Naive thymus-derived CD4-positive, alpha-beta T cell (primary cell): ENCODE results near the gene CEL. TPM values are rescaled to one million over a fixed set of nuclear protein-coding genes. Genes with fewer than 3 reads are reported as not detected.
A peak's percentile ranks its signal among the peaks of the same experiment; 100 is the strongest.

Source experiments
- ATAC-seq: fragments of 150-1000 bp; cut with Tn5 transposase; 2 replicates; pipeline ENCODE4 v1.10.0; 2021; ENCODE audit warnings: mild to moderate bottlenecking, moderate library complexity
- CTCF ChIA-PET: fragments of 350-600 bp; sonication (Branson Sonifier 250); formaldehyde crosslinking; loops from one replicate; lab custom pipeline; 2021; ENCODE audit warnings: antibody characterized with exemption; lab: Charles Lee
- POLR2A ChIA-PET: fragments of 350-600 bp; sonication (Branson Sonifier 250); formaldehyde crosslinking; loops from one replicate; lab custom pipeline; 2021; ENCODE audit warnings: antibody characterized with exemption, inconsistent platforms; lab: Charles Lee
- DNase-seq, 9 donors: peaks; one replicate each; pipeline versions ENCODE4 v3.0.0 to v3.0.0-alpha.2; 2020 to 2022; ENCODE audit warnings: mixed read lengths in 1 of 9
- H3K27ac ChIP-seq: one replicate; pipeline ENCODE4 v1.7.0; 2013; ENCODE audit warnings: mild to moderate bottlenecking, low read depth, low read length, moderate library complexity
- H3K27me3 ChIP-seq, 2 donors: one replicate each; pipeline ENCODE4 v1.7.0; 2013; ENCODE audit warnings: low read length in 2 of 2, mild to moderate bottlenecking in 2 of 2, moderate library complexity in 2 of 2; ENCODE audit not compliant: control insufficient read depth in 2 of 2, insufficient read depth in 2 of 2
- H3K36me3 ChIP-seq, 3 experiments: 1 replicate in 2 of 3; 2 replicates in 1 of 3; pipeline ENCODE4 v1.7.0; 2013; ENCODE audit warnings: low read length in 3 of 3, mild to moderate bottlenecking in 3 of 3, moderate library complexity in 1 of 3; ENCODE audit not compliant: insufficient read depth in 3 of 3, control insufficient read depth in 2 of 3
- H3K4me1 ChIP-seq, 2 donors: one replicate each; pipeline ENCODE4 v1.7.0; 2013; ENCODE audit warnings: low read length in 2 of 2, mild to moderate bottlenecking in 2 of 2, moderate library complexity in 1 of 2; ENCODE audit not compliant: control insufficient read depth in 2 of 2, insufficient read depth in 2 of 2
- H3K4me3 ChIP-seq: 2 replicates; pipeline ENCODE4 v1.7.0; 2013; ENCODE audit warnings: mild to moderate bottlenecking, low read length
- H3K9me3 ChIP-seq, 3 experiments: 1 replicate in 2 of 3; 2 replicates in 1 of 3; pipeline ENCODE4 v1.7.0; 2013; ENCODE audit warnings: low read length in 3 of 3; ENCODE audit not compliant: control insufficient read depth in 2 of 3
- H3K27ac Mint-ChIP-seq, 9 donors: one replicate each; pipeline ENCODE4 v1.8.0; 2020 to 2022; ENCODE audit warnings: mixed read lengths in 9 of 9, mild to moderate bottlenecking in 8 of 9, moderate library complexity in 5 of 9, inconsistent platforms in 2 of 9
- H3K27me3 Mint-ChIP-seq, 5 donors: one replicate each; pipeline ENCODE4 v1.8.0; 2021 to 2022; ENCODE audit warnings: mixed read lengths in 5 of 5, mild to moderate bottlenecking in 1 of 5
- H3K36me3 Mint-ChIP-seq, 5 donors: one replicate each; pipeline ENCODE4 v1.8.0; 2020 to 2022; ENCODE audit warnings: mixed read lengths in 5 of 5, mild to moderate bottlenecking in 3 of 5, inconsistent platforms in 1 of 5
- H3K4me1 Mint-ChIP-seq, 7 donors: one replicate each; pipeline ENCODE4 v1.8.0; 2020 to 2022; ENCODE audit warnings: mixed read lengths in 7 of 7, mild to moderate bottlenecking in 3 of 7, inconsistent platforms in 1 of 7
- H3K4me3 Mint-ChIP-seq, 10 donors: one replicate each; pipeline ENCODE4 v1.8.0; 2020 to 2022; ENCODE audit warnings: mild to moderate bottlenecking in 10 of 10, mixed read lengths in 10 of 10, moderate library complexity in 6 of 10, inconsistent platforms in 2 of 10
- H3K9me3 Mint-ChIP-seq, 11 donors: one replicate each; pipeline ENCODE4 v1.8.0; 2020 to 2022; ENCODE audit warnings: mixed read lengths in 11 of 11, mild to moderate bottlenecking in 4 of 11, inconsistent platforms in 1 of 11, moderate library complexity in 1 of 11
- intact Hi-C, 2 donors: fragments of 100-400 bp; cut with micrococcal nuclease; formaldehyde crosslinking; loops; one replicate each; pipeline ENCODE4 v1.15.1; 2023
- polyA plus RNA-seq, 2 donors: library from polyadenylated mRNA; unstranded; fragments of 300-500 nt; fragmentation: Illumina TruSeq; gene quantifications; one replicate each; pipeline ENCODE4 v1.2.3, GENCODE V29; 2021
- total RNA-seq, 6 experiments: library from RNA in 5 of 6; stranded (reverse) in 5 of 6; gene quantifications; 1 replicate in 5 of 6; 2 replicates in 1 of 6; pipeline ENCODE4 v1.2.3 and lab custom pipeline; 2021 to 2026

Gene CEL
- total and polyA plus RNA-seq, 7 experiments from 2014 or later: 0.32 to 2.3 (median 2.2) TPM; not detected in 2

- ATAC-seq: no peak
- Histone ChIP-seq H3K4me3 (no peak overlapping the region), H3K27me3 (no peaks in the 10 kb centered on the region), H3K36me3 (peaks cover 0 to 85% (median 15%) of the 10 kb centered on the region in 3 experiments), H3K27ac (no peak overlapping the region), H3K4me1 (no peaks in the 10 kb centered on the region), H3K9me3 (no peaks in the 10 kb centered on the region)
- intact Hi-C loops: no loop called here
- Mint-ChIP-seq H3K36me3 (peaks cover 8 to 44% (median 15%) of the 10 kb centered on the region in 5 donors), H3K4me3 (no peak overlapping the region), H3K9me3 (no peaks in the 10 kb centered on the region), H3K27ac (no peak overlapping the region), H3K27me3 (no peaks in the 10 kb centered on the region), H3K4me1 (peaks cover 0 to 7% (median 2%) of the 10 kb centered on the region in 7 donors)
- CTCF ChIA-PET: no interaction called here
- POLR2A ChIA-PET: interaction anchor here (0.6 to 1.2 kb wide), 2 partner anchors 18 to 109 kb away, joined by 3 to 5 read pairs; partner anchors contain the start of gene GTF3C5
- DNase-seq: no peak
Measured at GRCh38 chr9:133049043-133049442, 12.7 kb upstream of the CEL start.

- no peaks in the 10 kb centered on the region for H3K9me3 ChIP-seq
- H3K36me3 ChIP-seq: peaks cover 0 to 85% (median 13%) of the 10 kb centered on the region in 3 experiments
- intact Hi-C loops: no loop called here
- ChIA-PET CTCF (interaction anchor here (1.0 to 1.4 kb wide), 3 partner anchors 28 to 131 kb away, joined by 3 read pairs; no protein-coding TSS in a partner anchor), POLR2A (no interaction called here)
- H3K4me1 ChIP-seq: no peaks in the 10 kb centered on the region
- ATAC-seq (no peak), DNase-seq (no peak)
- no peaks in the 10 kb centered on the region for H3K27me3 ChIP-seq
- no peak overlapping the region for H3K4me3 Mint-ChIP-seq
- no peak overlapping the region for H3K27ac Mint-ChIP-seq
- H3K27ac ChIP-seq: no peak overlapping the region
- H3K27me3 Mint-ChIP-seq: no peaks in the 10 kb centered on the region
- H3K9me3 Mint-ChIP-seq: no peaks in the 10 kb centered on the region
- H3K4me3 ChIP-seq: no peak overlapping the region
- H3K36me3 Mint-ChIP-seq: peaks cover 7 to 43% (median 13%) of the 10 kb centered on the region in 5 donors
- peaks cover 0 to 7% (median 0%) of the 10 kb centered on the region in 7 donors for H3K4me1 Mint-ChIP-seq
Measured at GRCh38 chr9:133050142-133050541, 11.6 kb upstream of the CEL start.

- H3K9me3 Mint-ChIP-seq: no peaks in the 10 kb centered on the region
- POLR2A ChIA-PET: no interaction called here
- Histone ChIP-seq H3K27ac (no peak overlapping the region), H3K4me1 (peaks cover 0 to 2% of the 10 kb centered on the region in 2 donors), H3K9me3 (no peaks in the 10 kb centered on the region), H3K36me3 (peaks cover 0 to 85% (median 13%) of the 10 kb centered on the region in 3 experiments), H3K4me3 (no peak overlapping the region), H3K27me3 (no peaks in the 10 kb centered on the region)
- ATAC-seq (no peak), DNase-seq (no peak)
- intact Hi-C loops: no loop called here
- no peaks in the 10 kb centered on the region for H3K27me3 Mint-ChIP-seq
- peaks cover 0 to 7% (median 2%) of the 10 kb centered on the region in 7 donors for H3K4me1 Mint-ChIP-seq
- CTCF ChIA-PET: interaction anchor here (0.6 to 1.4 kb wide), 3 partner anchors 28 to 136 kb away, joined by 3 read pairs; no protein-coding TSS in a partner anchor
- H3K27ac Mint-ChIP-seq: peak overlapping the region in 1 of 9 donors; percentile 56
- H3K4me3 Mint-ChIP-seq: no peak overlapping the region
- H3K36me3 Mint-ChIP-seq: peaks cover 4 to 43% (median 13%) of the 10 kb centered on the region in 5 donors
Measured at GRCh38 chr9:133050781-133051180, 11.0 kb upstream of the CEL start.

- H3K4me1 Mint-ChIP-seq: peaks cover 4 to 12% (median 7%) of the 10 kb centered on the region in 7 donors
- Histone ChIP-seq H3K36me3 (peaks cover 0 to 84% (median 18%) of the 10 kb centered on the region in 3 experiments), H3K4me1 (peaks cover 0 to 8% of the 10 kb centered on the region in 2 donors), H3K27ac (no peak overlapping the region), H3K27me3 (no peaks in the 10 kb centered on the region), H3K9me3 (no peaks in the 10 kb centered on the region), H3K4me3 (no peak overlapping the region)
- H3K36me3 Mint-ChIP-seq: peaks cover 4 to 41% (median 12%) of the 10 kb centered on the region in 5 donors
- no peaks in the 10 kb centered on the region for H3K9me3 Mint-ChIP-seq
- ChIA-PET POLR2A (no interaction called here), CTCF (interaction anchor here (0.6 to 1.1 kb wide), 2 partner anchors 130 to 135 kb away, joined by 3 read pairs; no protein-coding TSS in a partner anchor)
- no peak overlapping the region for H3K4me3 Mint-ChIP-seq
- no peaks in the 10 kb centered on the region for H3K27me3 Mint-ChIP-seq
- intact Hi-C loops: no loop called here
- H3K27ac Mint-ChIP-seq: no peak overlapping the region
- DNase-seq: no peak
- ATAC-seq: no peak
Measured at GRCh38 chr9:133051281-133051900, 10.4 kb upstream of the CEL start.

- H3K4me1 ChIP-seq: peaks cover 0 to 15% of the 10 kb centered on the region in 2 donors
- Mint-ChIP-seq H3K27ac (no peak overlapping the region), H3K27me3 (no peaks in the 10 kb centered on the region), H3K36me3 (peaks cover 0 to 35% (median 11%) of the 10 kb centered on the region in 5 donors), H3K4me1 (peaks cover 7 to 17% (median 12%) of the 10 kb centered on the region in 7 donors), H3K4me3 (no peak overlapping the region), H3K9me3 (no peaks in the 10 kb centered on the region)
- ATAC-seq (no peak), DNase-seq (no peak)
- H3K4me3 ChIP-seq: no peak overlapping the region
- H3K27me3 ChIP-seq: no peaks in the 10 kb centered on the region
- H3K9me3 ChIP-seq: no peaks in the 10 kb centered on the region
- no peak overlapping the region for H3K27ac ChIP-seq
- ChIA-PET POLR2A (no interaction called here), CTCF (interaction anchor here (0.6 kb wide), 1 partner anchor 92 kb away, joined by 3 read pairs; no protein-coding TSS in a partner anchor)
- peaks cover 0 to 78% (median 15%) of the 10 kb centered on the region in 3 experiments for H3K36me3 ChIP-seq
- intact Hi-C loops: no loop called here
Measured at GRCh38 chr9:133051966-133052539, 9.7 kb upstream of the CEL start.

GRCh38 chr9:133054194-133054890, 7.4 kb upstream of the CEL start:
- Mint-ChIP-seq H3K27ac (peak overlapping the region in 2 of 9 donors; percentile 10 to 12), H3K4me1 (peaks cover 17 to 40% (median 33%) of the 10 kb centered on the region in 7 donors), H3K4me3 (no peak overlapping the region), H3K36me3 (peaks cover 0 to 34% (median 9%) of the 10 kb centered on the region in 5 donors), H3K9me3 (no peaks in the 10 kb centered on the region), H3K27me3 (no peaks in the 10 kb centered on the region)
- peaks cover 0 to 68% (median 13%) of the 10 kb centered on the region in 3 experiments for H3K36me3 ChIP-seq
- ChIA-PET CTCF (no interaction called here), POLR2A (no interaction called here)
- no peaks in the 10 kb centered on the region for H3K27me3 ChIP-seq
- DNase-seq (no peak), ATAC-seq (no peak)
- H3K4me1 ChIP-seq: peaks cover under 1 to 36% of the 10 kb centered on the region in 2 donors
- no peak overlapping the region for H3K27ac ChIP-seq
- intact Hi-C loops: no loop called here
- no peaks in the 10 kb centered on the region for H3K9me3 ChIP-seq
- no peak overlapping the region for H3K4me3 ChIP-seq
